Stimulated activated CD8-positive, alpha-beta memory T cell treated with anti-CD3 and anti-CD28 coated beads, Interleukin-4, amount 100 ng/mL, for 24 hours (primary cell): ENCODE measurements around the gene PRDX5.

Experiments
- DNase-seq: peaks from one replicate; pipeline ENCODE4 v3.0.0-alpha.2; 2020; ENCODE audit warnings: low read depth

Gene PRDX5

DNA sequence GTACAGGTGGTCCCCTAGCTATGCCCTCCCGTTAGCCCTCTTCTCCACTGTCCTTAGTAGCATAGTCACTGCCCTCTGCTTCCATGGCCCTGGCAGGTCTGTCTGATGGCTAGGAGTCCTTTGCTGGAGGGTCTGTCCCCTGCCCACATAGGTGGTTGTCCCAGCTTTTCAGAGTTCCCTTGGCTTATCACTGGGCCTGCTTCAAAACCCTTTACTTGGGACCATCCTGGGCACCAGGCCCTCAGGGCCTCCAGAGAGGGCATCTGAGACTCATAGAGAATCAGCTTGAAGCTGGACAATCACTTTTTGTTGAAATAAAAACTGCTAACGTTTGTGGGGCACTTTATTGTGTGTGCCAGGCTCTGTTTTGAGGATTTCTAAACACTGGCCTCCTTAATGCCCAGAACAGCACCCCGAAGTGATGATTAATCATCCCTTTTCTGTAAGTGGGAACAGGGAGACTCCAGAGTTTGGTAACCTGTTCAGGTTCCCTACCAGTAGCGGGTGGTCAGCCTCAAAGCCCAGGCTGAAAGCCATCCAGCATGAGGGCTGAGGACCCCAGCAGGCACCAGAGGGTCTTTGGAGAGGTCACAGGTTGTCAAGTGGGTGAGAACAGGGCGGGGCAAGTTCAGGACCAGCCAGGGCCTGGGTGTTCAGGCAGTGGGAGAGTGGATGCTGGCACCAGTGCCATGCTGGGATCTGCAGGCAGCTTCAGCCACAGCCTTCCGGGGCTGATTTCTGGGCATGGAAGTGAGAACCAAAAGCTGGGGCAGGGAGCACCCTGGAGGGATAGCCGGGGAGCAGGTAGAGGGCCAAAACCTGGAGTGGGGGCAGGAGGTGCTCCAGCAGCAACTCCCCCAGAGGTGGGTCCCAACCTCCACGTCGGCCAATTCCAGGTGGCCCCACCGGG is 27.3 kb upstream of the PRDX5 start:
- DNase-seq = no peak

DNA sequence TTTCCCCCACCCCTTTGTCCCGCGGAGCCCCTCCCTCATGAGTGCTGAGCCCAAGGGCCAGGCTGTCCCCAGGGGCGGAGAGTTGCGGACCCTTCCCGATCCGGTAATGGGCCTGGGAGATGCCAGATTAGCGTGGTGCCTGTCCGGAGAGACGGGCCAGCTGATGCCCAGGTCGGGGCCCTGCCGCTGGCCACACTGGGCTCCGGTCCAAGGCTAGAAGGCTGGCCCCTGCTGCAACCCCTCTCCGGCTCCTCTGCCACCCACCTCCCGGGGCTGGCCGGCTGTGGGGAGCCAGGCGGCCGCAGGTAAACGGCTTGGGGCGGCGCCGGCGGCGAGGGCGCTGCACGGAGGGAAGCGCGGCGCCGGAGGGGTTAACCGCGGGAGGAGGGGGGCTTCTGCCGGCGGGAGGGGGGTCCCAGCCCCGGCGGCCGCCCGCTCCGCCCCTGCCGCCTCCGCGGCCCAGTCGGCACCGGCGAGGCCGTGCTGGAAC is 26.6 kb upstream of the PRDX5 start, which contains the start of gene KCNK4:
TSS of gene KCNK4 (plus strand) at position 41 of the 490 bp plus-strand sequence. CDS start 1,717 bp downstream, outside the sequence.
- DNase-seq = no peak

DNA sequence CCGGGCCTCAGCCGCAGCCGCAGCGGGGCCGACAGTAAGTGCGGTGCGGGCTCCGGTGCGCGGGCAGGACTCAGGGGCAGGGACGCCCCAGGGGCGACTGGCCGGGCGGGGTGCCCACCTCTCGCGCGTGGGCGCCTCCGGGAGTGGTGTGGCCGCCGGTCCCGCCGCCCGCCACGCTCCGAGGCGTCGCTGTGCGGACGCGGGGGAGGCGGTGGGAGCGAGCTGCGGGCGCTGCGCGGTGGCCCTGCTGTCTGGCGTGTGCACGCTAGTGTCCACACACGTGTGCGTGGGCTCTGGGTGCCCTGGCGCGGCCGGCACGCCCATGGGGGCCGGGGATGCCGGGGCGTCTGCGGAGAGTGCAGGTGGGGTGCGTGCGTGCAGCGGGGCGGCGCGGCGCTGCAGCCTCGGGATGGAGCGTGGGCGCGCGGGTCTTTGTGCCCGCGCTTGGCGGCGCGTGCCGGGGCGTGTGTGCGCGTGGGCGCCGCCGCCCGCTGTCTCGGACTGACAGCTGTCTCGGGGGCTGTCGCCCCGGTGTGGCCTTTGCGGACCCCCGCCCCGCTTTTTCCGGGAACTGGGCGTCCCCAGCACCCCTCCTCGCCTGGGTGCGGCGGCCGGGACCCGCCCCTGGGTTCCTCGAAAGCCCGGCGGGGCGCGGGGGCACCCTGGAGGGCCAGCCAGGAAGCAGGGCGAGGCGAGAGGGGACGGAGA is 26.0 kb upstream of the PRDX5 start:
- no peak for DNase-seq

DNA sequence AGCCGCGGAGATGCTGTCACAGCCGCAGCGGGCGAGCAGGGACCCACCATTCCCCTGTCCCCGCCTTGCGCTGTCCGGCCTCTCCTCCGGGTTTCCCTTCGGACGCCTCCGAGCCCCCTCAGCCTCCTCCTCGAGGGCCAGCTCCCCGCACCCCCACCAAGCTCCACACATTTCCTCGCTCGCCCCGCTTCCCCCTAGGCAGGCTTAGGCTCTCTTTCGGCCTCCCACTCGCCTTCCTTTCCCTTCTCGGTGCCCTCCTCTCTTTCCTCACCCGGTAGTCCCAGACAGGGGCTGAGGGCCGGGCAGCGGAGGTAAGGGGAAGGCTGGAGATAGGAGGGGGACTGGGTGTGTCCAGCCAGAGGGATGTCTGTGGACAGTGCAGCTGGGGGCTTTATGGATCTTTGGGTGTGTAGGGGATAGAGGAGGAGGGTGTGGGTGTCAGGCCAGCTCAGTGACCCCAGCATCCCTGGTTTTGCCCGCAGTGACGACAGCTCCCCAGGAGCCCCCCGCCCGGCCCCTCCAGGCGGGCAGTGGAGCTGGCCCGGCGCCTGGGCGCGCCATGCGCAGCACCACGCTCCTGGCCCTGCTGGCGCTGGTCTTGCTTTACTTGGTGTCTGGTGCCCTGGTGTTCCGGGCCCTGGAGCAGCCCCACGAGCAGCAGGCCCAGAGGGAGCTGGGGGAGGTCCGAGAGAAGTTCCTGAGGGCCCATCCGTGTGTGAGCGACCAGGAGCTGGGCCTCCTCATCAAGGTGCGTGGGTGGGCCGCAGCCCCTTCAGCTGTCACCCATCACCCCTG is 25.3 kb upstream of the PRDX5 start:
- DNase-seq = no peak

DNA sequence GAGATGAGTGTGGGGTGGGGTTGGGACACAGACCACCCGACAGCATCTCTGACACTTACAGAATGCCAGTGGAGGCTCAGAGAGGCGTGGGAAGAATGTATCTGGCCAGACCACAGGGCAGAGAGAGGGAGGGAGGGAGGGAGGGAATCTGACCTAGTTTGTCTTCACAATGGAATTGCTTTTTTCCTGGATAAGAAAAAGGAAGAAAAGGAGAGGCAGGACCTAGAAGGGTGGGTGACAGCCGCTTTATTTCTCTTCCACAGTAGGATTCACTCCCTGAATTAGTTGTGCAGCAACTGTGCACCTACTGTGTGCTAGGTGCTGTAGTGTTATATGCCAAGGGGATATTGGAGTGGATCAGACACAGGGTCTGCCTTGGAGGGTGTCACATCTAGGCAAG is 23.1 kb upstream of the PRDX5 start:
- DNase-seq = no peak

DNA sequence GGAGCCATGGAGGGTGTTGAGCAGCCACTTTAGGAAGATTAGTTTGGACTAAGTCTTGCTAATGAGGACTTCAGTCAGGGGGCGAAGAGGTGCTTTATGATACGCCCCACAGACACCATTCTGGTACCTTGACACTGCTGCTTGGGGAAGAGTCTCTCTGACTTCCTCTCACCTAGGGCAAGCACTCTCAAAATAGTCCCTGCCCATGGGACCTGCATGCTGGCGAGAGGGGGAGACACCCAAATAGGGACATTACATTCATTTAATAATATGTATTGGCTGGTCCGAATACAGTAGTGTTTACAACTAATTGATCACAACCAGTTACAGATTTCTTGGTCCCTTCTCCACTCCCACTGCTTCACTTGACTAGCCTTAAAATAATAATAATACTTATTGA is 22.2 kb upstream of the PRDX5 start:
- DNase-seq = no peak

DNA sequence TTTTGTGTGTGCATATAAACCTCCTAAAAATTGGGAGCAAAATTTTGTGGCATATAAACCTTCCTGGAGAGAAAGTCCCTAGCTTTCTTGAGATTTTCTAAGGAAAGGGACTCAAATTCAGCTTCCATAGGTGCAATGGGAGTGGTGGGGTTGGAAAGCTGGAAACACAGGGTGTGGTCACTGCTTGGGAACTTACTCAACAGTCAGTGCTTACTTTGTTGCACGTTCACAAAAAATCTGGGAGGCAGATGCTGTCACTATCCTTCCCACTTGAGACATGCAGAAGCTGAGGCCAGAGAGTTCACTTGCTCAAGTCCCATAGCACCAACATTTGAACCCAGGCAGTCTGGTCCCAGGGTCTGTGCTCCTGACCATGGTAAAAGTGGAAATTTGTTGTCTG is 21.7 kb upstream of the PRDX5 start:
- no peak for DNase-seq

DNA sequence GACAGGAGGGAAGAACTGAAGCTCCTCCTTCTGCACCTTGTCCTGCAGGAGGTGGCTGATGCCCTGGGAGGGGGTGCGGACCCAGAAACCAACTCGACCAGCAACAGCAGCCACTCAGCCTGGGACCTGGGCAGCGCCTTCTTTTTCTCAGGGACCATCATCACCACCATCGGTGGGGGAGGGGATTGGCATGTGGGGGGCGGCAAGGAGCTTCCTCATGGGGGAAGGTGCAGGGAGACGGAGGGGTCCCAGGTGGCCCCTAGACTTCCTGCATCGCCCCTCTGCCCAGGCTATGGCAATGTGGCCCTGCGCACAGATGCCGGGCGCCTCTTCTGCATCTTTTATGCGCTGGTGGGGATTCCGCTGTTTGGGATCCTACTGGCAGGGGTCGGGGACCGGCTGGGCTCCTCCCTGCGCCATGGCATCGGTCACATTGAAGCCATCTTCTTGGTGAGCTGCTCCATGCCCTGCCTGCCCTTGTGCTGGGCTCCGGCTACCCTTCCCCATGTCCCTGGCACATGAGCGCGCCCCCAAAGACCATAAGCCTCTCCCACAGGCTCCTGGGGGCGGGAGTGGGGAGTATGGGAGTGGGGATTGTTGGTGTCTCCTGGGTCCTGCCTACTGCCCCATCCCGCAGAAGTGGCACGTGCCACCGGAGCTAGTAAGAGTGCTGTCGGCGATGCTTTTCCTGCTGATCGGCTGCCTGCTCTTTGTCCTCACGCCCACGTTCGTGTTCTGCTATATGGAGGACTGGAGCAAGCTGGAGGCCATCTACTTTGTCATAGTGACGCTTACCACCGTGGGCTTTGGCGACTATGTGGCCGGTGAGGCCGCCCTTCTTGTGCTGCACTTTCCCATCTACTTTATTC is 20.9 kb upstream of the PRDX5 start:
- DNase-seq = no peak

DNA sequence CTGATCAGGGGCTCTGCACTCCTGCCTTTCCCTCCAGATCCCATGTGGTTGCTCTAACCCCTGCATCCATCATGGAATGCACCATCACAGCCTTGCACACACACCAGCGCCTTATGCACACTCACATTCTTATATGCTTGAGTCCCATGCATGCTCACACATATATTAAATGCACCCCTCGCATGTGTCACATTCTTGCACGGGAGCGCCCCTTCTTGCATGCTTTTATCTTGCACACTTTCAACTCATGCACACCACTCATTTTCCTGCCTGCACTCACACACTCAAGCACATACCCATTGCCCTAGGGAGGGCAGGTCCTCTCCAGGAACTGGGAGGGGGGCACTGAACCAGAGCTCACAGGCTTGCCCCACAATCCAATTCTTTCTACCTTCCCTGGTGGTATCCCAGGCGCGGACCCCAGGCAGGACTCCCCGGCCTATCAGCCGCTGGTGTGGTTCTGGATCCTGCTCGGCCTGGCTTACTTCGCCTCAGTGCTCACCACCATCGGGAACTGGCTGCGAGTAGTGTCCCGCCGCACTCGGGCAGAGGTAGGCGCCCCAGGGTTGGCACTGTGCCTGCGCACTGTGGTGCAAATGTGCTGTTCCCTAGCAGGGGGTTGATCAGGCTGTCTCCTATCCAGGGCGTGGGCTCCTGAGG is 20.1 kb upstream of the PRDX5 start:
- no peak for DNase-seq

DNA sequence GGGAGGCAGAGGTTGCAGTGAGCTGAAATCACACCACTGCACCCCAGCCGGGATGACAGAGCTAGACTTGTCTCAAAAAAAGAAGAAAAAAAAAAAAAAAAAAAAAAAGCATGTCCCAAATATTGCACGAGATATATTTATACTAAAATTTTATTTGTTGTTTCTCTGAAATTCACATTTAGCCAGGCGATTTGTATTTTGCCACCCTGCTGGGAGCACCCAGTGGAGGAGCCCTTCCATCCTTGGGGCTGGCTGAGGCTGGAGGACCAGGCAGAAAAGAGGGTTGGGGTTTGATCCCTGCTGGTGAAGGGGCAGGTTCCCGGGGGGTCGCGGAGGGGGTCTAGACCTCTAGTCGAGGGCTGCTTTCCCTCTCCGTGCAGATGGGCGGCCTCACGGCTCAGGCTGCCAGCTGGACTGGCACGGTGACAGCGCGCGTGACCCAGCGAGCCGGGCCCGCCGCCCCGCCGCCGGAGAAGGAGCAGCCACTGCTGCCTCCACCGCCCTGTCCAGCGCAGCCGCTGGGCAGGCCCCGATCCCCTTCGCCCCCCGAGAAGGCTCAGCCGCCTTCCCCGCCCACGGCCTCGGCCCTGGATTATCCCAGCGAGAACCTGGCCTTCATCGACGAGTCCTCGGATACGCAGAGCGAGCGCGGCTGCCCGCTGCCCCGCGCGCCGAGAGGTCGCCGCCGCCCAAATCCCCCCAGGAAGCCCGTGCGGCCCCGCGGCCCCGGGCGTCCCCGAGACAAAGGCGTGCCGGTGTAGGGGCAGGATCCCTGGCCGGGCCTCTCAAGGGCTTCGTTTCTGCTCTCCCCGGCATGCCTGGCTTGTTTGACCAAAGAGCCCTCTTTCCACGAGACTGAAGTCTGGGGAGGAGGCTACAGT is 18.7 kb upstream of the PRDX5 start:
- no peak for DNase-seq

DNA sequence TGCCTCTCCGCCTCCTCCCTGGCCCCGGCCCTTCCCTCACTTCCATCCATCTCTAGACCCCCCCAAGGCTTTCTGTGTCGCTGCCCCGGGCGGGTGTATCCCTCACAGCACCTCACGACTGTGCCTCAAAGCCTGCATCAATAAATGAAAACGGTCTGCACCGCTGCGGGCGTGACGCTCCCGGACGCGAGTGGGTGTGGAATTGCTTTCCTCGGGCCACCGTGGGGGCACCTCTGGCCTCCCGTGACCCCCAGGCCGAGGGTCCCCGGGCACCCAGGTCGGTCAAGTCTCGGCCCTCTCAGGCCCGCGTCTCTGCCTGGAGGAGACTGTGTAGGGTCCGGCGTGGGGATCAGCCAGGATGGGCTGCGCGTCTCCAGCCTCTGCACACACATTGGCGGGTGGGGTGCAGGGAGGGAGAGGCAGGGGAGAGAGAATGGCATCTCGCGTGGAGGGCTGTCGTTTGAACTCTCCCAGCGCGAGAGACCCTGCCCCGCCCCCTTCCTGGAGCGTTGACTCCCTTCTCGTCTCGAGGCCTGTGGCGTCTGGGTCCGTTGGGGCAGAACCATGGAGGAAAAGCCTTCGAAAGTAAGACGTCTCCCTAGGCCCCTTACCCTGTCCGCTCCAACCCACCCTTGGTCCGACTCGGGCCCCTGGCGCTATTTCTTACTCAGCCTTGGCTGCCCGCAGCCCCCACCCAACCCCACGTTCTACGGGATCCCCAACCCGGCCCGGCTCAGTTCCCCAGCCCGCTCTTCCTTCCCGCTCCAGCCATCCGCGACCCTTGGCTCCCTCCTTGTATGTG is 17.9 kb upstream of the PRDX5 start, which contains the start of gene CATSPERZ:
TSS of gene CATSPERZ (plus strand) at position 512 of the 802 bp plus-strand sequence. CDS start at position 565, 53 bp downstream.
- DNase-seq = no peak

DNA sequence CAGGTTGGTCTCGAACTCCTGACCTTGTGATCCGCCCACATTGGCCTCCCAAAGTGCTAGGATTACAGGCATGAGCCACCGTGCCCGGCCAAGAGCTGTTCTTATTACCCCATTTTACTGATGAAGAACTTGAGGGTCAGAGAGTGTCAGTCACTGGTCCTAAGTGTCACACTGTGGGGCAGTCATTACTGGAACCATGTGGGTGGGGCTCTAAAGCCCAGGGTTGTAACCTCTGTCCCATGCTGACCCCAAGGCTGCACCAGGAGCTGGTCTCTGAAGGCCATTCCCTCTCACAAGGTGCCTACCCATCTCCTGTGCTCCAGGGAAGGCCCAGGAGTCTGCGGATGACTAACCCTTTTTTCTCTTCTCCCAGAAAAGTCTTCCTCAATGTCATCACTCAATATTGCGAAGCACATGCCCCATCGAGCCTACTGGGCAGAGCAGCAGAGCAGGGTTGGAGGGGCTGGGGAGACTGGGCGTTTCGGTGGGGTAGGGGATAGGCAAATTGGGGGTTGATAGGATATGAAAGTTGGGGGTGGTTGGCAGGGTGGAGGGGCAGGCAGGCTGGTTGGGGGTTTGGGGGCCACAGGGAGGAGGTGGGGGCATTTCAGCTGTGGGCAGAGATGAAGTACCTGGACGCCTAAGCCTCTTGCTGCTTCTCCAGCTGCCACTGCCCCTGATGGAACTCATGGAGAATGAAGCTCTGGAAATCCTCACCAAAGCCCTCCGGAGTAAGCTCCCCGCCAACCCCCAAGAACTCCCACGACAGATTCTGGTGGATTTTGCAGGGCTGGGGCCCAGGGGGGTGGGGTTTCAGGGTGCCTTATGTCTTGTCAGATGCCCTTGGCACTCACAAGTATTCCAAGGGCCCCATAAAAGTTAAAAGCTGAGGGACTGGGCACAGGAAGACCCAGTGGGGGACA is 14.6 kb upstream of the PRDX5 start:
- no peak for DNase-seq

DNA sequence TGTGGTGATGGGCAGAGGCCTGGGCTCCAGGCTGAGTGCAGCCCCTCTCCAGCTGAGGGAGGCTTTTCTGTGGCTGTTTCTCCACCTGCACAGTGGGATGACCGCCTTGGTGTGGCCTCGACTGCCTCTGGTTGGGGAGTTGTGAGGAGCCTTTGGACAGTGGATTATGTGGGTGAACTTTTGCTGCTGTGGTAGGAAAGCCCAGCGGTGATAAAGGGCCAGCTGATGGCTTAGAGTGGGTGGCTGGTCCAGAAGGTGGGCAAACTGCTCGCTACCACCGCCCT is 13.9 kb upstream of the PRDX5 start:
- DNase-seq = no peak

DNA sequence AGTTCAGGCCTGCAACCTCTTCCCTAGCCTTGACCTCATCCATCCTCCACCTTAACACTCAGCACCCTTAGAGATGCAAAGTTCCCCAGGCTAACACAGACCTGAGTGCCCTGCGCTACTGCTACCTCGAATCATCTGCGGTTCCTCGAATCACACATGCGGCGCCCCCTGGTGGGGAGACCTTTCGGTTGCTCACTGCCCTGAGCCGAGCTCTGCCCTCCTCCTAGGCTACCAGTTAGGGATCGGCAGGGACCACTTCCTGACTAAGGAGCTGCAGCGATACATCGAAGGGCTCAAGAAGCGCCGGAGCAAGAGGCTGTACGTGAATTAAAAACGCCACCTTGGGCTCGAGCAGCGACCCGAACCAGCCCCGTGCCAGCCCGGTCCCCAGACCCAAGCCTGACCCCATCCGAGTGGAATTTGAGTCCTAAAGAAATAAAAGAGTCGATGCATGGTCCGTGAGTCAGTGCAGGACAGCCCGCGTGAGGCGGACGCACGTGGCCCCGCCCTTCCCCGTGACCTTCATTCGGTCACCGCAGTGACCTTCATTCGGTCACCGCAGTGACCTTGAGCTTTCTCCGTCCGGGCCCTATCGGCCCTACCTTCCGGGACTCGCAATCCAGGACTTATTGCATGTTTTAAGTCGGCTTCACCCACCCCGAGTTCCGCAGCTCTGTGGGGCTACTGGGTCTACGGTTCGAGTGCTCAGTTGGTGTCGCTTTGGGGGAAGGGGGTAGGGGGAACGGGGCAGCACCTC is 13.4 kb upstream of the PRDX5 start:
- DNase-seq = peak; percentile 92

DNA sequence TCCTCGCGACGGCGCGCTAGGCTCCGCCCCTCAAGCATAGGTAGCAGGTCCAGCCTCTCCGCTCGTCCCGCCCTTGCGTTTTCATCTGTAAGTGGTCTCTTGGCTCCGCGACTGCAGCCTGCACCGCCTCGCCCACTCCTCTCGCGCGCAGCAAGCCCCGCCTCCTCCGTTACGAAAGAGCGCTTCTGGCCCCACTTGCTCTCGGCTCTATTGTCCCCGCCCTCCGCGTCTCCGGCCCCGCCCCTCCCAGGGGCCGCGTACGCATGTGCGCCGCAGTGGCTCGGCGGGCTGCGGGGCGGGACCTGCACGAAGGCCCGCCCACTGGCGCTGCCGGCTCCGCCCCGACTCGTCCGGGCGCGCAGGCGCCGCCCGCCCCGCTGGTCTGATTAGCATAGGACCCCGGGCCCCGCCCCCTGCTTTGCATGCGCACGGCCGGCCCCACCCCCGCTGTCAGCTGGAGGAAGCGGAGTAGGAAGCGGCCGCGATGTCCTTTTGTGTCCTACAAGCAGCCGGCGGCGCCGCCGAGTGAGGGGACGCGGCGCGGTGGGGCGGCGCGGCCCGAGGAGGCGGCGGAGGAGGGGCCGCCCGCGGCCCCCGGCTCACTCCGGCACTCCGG is 12.7 kb upstream of the PRDX5 start, which contains the start of gene ESRRA:
TSS of gene ESRRA (plus strand) at position 450 of the 616 bp plus-strand sequence. CDS start 1,656 bp downstream, outside the sequence.
- peak; percentile 99 for DNase-seq
